KG1 (cell line): ENCODE measurements around the gene UROS.

Experiments
- DNase-seq: peaks from one replicate; lab custom pipeline; 2025; lab: John Stamatoyannopoulos, UW

Gene UROS

GRCh38 chr10:125762692-125763648, 60.1 kb downstream of the UROS start:
- DNase-seq: no peak

GRCh38 chr10:125761961-125762360, 61.1 kb downstream of the UROS start:
- no peak for DNase-seq

- no peak for DNase-seq
These were observed 65.3 kb downstream of the UROS start for GRCh38 chr10:125757742-125758141.

GRCh38 chr10:125756853-125757487, 66.1 kb downstream of the UROS start:
- DNase-seq: no peak

- DNase-seq: no peak
These were observed 66.9 kb downstream of the UROS start for GRCh38 chr10:125756196-125756595.

- no peak for DNase-seq
These were observed 75.6 kb downstream of the UROS start for GRCh38 chr10:125747417-125747816.

GRCh38 chr10:125744909-125745308, 78.1 kb downstream of the UROS start:
- no peak for DNase-seq

- DNase-seq: no peak
These were observed 80.6 kb downstream of the UROS start for GRCh38 chr10:125742465-125742864.

GRCh38 chr10:125739994-125740679, 82.9 kb downstream of the UROS start:
- DNase-seq: no peak
